HG03039 (cell line): Measurements from ENCODE around the gene GTF2I.
"Not testable (repeated sequence)": the region's sequence is repeated elsewhere in the genome, so short reads cannot be mapped to it uniquely, and the experiment has no call there.

Experiments
- ATAC-seq: cut with Tn5 transposase; IDR thresholded peaks from one replicate; pipeline ENCODE4 v1.9.1; 2021; ENCODE audit warnings: mild to moderate bottlenecking, moderate library complexity; ENCODE audit not compliant: unreplicated experiment

Gene GTF2I

DNA sequence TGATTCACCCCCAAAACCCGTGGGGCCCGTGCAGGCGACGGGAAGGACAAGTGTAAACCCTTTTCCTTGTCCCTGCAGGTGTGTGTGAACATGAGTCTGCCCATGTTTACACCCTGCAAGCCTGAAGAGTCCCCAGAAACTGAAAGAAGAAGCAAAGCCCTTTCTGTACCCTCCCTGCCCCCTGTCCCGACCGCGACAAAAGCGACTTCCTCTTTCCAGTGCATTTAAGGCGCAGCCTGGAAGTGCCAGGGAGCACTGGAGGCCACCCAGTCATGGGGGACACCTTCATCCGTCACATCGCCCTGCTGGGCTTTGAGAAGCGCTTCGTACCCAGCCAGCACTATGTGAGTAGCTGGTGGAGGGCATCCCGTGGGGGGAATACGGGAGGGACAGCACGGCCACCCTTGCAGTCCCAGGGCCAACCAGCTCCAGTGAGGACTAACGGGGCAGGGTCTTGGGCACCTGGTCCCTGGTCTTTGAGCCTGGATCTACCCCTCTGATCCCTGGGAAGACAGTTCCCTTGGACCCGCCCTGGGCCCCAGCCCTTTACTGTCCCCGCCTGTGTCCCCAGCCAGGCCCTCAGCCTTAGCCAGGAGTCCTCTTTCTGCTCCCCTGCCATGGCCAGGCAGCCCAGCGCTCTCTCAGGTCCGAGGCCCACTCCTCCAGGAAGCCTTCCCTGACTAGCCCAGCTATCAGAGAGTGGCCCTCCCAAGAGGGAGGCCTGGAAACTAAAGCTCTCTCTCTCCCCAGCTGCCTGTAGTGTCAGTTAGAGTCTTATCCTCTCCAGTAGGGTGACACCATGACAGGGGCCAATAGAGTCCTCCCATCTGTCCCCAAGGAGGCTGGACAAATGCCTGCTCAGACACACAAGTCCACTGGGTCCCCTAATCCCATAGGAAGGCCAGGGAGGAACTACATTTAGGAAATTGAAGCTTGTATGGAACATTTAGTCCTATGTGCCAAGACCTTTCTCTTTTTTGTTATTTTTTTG lies 116.5 kb downstream of the GTF2I start, which contains the start of gene NCF1:
Gene NCF1 (plus strand): TSS at position 252 of the 991 bp plus-strand sequence. CDS start 21 bp downstream, at position 273.
- ATAC-seq = peak; percentile 69

DNA sequence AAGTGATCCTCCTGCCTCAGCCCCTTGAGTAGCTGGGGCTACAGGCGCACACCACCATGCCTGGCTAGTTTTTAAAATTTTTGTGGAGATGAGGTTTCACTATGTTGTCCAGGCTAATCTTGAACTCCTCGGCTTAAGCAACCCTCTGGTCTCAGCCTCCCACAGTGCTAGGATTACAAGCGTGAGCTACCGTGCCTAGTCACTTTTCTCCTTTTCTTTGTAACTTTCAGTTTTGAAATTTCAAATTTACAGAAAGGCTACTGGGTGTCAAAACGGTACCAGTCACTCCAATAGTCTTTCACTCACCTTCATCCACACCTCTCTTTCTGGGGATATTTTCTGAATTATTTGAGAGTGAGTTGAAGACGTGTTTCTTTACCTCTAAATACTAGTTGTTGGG lies 117.6 kb downstream of the GTF2I start:
- not testable (repeated sequence) for ATAC-seq

DNA sequence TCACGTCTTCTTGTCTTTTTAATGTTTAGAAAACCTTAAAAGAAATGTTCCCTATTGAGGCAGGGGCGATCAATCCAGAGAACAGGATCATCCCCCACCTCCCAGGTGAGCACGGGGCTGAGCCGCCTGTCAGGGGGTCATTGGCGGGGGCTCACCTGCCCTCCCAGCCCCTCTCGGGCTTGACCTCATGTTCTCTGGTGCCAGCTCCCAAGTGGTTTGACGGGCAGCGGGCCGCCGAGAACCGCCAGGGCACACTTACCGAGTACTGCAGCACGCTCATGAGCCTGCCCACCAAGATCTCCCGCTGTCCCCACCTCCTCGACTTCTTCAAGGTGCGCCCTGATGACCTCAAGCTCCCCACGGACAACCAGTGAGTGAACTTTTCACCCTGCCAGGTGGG lies 121.5 kb downstream of the GTF2I start:
- ATAC-seq = not testable (repeated sequence)

DNA sequence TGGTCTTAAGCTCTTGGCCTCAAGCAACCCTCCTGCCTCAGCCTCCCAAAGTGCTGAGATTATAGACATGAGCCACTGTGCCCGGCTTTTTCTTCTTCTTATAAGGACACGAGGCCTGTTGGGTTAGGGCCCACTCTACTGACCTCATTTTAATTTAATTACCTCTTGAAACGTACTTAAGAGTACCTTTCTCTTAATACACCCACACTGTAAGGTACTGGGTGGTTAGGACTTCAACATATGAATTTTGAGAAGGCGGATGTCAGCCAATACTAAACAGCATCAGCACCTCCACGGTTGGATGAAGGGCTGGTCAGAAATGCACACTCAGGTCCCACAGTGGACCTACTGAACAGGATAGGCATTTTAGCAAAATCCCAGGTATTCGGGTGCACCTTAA lies 124.2 kb downstream of the GTF2I start:
- not testable (repeated sequence) for ATAC-seq

DNA sequence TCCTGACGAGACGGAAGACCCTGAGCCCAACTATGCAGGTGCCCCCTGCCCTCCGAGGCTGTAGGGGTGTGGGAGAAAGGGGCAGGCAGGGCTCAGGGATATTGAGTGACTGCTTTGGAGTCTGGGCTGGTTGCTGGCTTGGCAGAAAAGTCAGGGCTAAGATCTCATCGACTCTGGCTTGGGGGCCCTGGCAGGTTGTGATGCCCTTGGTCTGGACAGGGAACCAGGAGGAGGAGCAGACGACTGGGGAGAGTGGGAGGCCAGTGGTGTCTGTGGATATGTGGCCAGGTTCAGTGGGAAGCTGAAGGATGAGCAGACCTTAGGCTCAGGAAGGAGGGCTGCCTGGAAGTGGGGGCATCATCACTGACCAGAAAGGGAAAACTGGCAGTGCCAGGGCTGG lies 126.1 kb downstream of the GTF2I start:
- not testable (repeated sequence) for ATAC-seq

DNA sequence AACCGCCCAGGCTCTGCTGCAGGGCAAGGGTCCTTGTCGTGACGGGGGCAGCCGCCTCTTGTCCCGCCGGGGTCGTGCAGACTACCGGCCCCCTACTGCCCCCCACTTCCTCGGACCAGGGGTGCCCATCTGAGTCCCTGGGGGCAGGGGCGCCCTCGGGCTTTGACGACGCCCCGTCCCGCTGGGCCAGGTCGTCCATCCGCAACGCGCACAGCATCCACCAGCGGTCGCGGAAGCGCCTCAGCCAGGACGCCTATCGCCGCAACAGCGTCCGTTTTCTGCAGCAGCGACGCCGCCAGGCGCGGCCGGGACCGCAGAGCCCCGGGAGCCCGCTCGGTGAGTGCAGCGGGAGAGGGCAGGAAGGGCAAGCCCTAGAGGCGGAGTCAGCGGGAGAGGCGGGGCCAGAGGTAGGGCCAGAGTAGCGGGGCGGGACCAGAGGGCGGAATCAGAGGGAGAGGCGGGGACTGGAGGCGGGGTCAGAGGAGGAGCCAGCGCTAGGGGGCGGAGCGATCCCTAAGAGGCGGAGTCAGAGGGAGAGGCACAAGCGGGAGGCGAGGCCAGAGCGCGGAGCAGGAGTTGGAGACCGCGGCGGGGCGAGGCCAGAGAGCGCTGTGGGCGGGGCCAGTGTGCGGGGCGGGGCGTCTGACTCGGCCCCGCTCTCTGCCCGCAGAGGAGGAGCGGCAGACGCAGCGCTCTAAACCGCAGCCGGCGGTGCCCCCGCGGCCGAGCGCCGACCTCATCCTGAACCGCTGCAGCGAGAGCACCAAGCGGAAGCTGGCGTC lies 131.0 kb downstream of the GTF2I start:
- peak; percentile 85 for ATAC-seq

DNA sequence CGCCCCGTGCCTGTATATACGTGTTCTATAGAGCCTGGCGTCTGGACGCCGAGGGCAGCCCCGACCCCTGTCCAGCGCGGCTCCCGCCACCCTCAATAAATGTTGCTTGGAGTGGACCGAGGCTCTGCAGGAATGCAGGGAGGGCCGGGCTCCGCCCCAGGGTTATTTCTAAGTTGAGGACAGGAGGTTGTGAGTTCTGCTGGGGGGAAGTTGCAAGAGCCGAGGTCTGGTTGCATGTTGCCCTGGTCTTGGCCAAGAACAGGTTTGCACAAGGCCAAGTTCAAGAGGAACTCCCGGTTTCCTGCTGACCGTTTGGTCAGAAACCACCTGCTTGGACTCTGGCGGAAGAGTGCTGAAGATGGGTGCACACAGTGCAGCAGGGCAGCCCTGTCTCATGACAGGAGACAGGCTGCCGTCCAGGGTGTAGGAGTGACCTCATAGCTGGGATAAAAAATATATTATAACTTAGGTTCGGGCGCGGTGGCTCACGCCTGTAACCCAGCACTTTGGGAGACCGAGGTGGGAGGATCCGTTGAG lies 131.8 kb downstream of the GTF2I start:
- peak; percentile 0 for ATAC-seq

DNA sequence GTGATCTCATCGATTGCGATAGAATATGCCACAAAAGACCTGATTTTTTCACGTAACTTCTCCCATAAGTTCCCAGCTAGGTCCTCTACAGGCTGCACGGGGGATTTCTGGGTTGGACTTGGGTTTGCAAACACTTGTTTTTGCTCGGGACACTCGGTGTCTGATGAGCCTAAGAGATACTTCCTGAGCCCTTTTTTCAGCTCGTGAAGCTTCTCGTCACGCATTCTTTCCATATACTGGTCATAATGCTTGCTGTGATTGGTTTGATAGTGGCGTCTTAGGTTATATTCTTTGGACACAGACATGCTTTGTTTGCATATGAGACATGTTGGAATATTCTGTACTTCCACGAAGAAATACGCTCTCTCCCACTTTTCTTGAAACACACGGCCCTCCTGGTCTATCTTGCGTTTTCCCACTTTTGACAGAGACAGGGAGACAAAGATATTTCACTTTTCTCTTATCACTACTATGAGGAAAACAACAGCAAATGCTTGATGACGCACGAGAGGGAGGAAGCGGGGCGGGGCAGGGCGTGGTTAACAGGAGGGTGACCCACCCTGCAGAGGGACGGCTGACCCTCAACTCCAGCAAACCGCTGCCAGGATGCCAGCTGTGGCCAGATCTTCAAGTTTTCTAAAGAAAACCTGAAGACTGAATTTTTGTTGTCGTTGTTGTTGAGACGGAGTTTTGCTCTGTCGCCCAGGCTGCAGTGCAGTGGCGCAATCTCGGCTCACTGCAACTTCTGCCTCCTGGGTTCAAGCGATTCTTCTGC lies 140.5 kb downstream of the GTF2I start:
- not testable (repeated sequence) for ATAC-seq

DNA sequence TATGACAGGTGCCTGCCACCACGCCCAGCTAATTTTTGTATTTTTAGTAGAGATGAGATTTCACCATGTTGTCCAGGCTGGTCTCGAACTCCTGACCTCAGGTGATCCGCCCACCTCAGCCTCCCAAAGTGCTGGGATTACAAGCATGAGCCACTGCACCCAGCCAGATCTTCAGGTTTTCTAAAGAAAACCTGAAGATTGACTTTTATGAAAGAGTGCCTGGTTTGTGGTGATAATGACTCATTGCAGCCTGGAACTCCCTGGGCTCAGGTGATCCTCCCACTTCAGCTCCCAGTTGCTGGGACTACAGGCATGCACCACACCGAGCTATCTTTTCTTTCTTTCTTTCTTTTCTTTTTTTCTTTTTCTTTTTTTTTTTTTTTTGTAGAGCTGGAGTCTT lies 141.1 kb downstream of the GTF2I start:
- ATAC-seq = not testable (repeated sequence)
